ENCODE data around the gene NLRP6.

DNA sequence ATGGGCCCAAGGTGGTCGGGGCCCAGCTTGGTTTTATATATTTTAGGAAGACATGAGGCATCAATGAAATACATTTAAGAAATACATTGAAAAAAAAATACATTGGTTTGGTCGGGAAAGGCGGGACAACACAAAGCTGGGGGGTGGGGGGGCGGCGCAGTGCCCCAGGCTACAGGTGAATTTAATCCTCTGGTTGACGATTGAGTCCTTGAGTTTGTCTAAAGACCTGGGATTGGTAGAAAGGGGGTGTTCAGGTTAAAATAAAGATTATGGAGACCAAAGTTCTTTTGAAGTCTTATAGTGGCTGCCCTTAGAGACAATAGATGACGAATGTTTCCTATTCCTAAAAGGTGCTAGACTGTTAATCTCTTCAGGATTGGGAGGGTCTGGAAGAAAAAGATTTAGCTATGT is 38.7 kb downstream of the NLRP6 start:
- TF ChIP-seq, protein P1, sequence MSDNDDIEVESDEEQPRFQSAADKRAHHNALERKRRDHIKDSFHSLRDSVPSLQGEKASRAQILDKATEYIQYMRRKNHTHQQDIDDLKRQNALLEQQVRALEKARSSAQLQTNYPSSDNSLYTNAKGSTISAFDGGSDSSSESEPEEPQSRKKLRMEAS (IDR thresholded peaks at IDR 0.05): no peak
- TF ChIP-seq EGR1 (IDR thresholded peaks at IDR 0.05) (no peak), CEBPB (IDR thresholded peaks at IDR 0.05) (no peak), EP300 (IDR thresholded peaks at IDR 0.05; ENCODE audit: borderline replicate concordance) (no peak), TCF12 (IDR thresholded peaks at IDR 0.05; ENCODE audit: low read depth) (no peak), YY1 (IDR thresholded peaks at IDR 0.05; ENCODE audit: low read depth) (no peak), TAF1 (IDR thresholded peaks at IDR 0.05; ENCODE audit: low read depth) (no peak), NFIC (IDR thresholded peaks at IDR 0.05) (no peak), RAD21 (IDR thresholded peaks at IDR 0.05; ENCODE audit: low read depth) (no peak), ZBTB7A (IDR thresholded peaks at IDR 0.05; ENCODE audit: low read depth) (no peak), CREB1 (IDR thresholded peaks at IDR 0.05; ENCODE audit: low read depth) (no peak)
- TF ChIP-seq, protein P2, sequence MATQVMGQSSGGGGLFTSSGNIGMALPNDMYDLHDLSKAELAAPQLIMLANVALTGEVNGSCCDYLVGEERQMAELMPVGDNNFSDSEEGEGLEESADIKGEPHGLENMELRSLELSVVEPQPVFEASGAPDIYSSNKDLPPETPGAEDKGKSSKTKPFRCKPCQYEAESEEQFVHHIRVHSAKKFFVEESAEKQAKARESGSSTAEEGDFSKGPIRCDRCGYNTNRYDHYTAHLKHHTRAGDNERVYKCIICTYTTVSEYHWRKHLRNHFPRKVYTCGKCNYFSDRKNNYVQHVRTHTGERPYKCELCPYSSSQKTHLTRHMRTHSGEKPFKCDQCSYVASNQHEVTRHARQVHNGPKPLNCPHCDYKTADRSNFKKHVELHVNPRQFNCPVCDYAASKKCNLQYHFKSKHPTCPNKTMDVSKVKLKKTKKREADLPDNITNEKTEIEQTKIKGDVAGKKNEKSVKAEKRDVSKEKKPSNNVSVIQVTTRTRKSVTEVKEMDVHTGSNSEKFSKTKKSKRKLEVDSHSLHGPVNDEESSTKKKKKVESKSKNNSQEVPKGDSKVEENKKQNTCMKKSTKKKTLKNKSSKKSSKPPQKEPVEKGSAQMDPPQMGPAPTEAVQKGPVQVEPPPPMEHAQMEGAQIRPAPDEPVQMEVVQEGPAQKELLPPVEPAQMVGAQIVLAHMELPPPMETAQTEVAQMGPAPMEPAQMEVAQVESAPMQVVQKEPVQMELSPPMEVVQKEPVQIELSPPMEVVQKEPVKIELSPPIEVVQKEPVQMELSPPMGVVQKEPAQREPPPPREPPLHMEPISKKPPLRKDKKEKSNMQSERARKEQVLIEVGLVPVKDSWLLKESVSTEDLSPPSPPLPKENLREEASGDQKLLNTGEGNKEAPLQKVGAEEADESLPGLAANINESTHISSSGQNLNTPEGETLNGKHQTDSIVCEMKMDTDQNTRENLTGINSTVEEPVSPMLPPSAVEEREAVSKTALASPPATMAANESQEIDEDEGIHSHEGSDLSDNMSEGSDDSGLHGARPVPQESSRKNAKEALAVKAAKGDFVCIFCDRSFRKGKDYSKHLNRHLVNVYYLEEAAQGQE (IDR thresholded peaks at IDR 0.05; ENCODE audit: low read depth): no peak

Data from Ishikawa (cell line).